Nephron (organoid): Measurements from ENCODE around the gene KRTAP13-2.
A peak's percentile ranks its signal among the peaks of the same experiment; 100 is the strongest.

ENCODE experiments used
- H3K27ac Mint-ChIP-seq, 3 experiments: 2 replicates each; pipeline ENCODE4 v1.8.0; 2020; ENCODE audit warnings: mixed read lengths in 3 of 3, mild to moderate bottlenecking in 2 of 3, moderate library complexity in 1 of 3
- H3K27me3 Mint-ChIP-seq: 2 replicates; pipeline ENCODE4 v1.8.0; 2021; ENCODE audit warnings: low read depth, mild to moderate bottlenecking, moderate library complexity, mixed read lengths
- H3K36me3 Mint-ChIP-seq: 2 replicates; pipeline ENCODE4 v1.8.0; 2020; ENCODE audit warnings: low read depth, mixed read lengths
- H3K4me1 Mint-ChIP-seq: 2 replicates; pipeline ENCODE4 v1.8.0; 2020; ENCODE audit warnings: mixed read lengths
- H3K4me3 Mint-ChIP-seq, 3 experiments: 2 replicates each; pipeline ENCODE4 v1.8.0; 2020; ENCODE audit warnings: mild to moderate bottlenecking in 3 of 3, mixed read lengths in 3 of 3, moderate library complexity in 2 of 3
- H3K9me3 Mint-ChIP-seq: 2 replicates; pipeline ENCODE4 v1.8.0; 2020; ENCODE audit warnings: mixed read lengths
- CTCF ChIP-seq, 3 experiments: fragments of 200-600 bp; sonication (generic); IDR thresholded peaks; one replicate each; pipeline ENCODE4 v1.5.0; 2021; ENCODE audit warnings: antibody characterized with exemption in 3 of 3; ENCODE audit not compliant: unreplicated experiment in 3 of 3

Gene KRTAP13-2

GRCh38 chr21:30345014-30345413 lies 27.1 kb downstream of the KRTAP13-2 start:
- Mint-ChIP-seq H3K9me3 (peaks cover 5% of the 10 kb centered on the region), H3K27ac (no peak overlapping the region), H3K4me1 (no peaks in the 10 kb centered on the region), H3K27me3 (no peaks in the 10 kb centered on the region), H3K36me3 (no peaks in the 10 kb centered on the region), H3K4me3 (no peak overlapping the region)
- TF ChIP-seq CTCF (IDR thresholded peaks at IDR 0.05; ENCODE audit: unreplicated experiment in 3 of 3): no peak

GRCh38 chr21:30340714-30341573 lies 31.1 kb downstream of the KRTAP13-2 start:
- Mint-ChIP-seq H3K27ac (no peak overlapping the region), H3K4me3 (no peak overlapping the region), H3K36me3 (no peaks in the 10 kb centered on the region), H3K27me3 (no peaks in the 10 kb centered on the region), H3K9me3 (peaks cover 3% of the 10 kb centered on the region), H3K4me1 (no peaks in the 10 kb centered on the region)
- TF ChIP-seq CTCF (IDR thresholded peaks at IDR 0.05; ENCODE audit: unreplicated experiment in 3 of 3): peak; percentile 95 to 98 (median 96)

- Mint-ChIP-seq H3K27ac (no peak overlapping the region), H3K9me3 (no peaks in the 10 kb centered on the region), H3K4me3 (no peak overlapping the region), H3K27me3 (no peaks in the 10 kb centered on the region), H3K36me3 (no peaks in the 10 kb centered on the region), H3K4me1 (no peaks in the 10 kb centered on the region)
- TF ChIP-seq CTCF (IDR thresholded peaks at IDR 0.05; ENCODE audit: unreplicated experiment in 3 of 3): no peak
These were observed 33.4 kb downstream of the KRTAP13-2 start for GRCh38 chr21:30338717-30339116.

GRCh38 chr21:30337772-30338171 lies 34.3 kb downstream of the KRTAP13-2 start:
- Mint-ChIP-seq H3K36me3 (no peaks in the 10 kb centered on the region), H3K27me3 (no peaks in the 10 kb centered on the region), H3K4me3 (no peak overlapping the region), H3K27ac (no peak overlapping the region), H3K4me1 (no peaks in the 10 kb centered on the region), H3K9me3 (no peaks in the 10 kb centered on the region)
- TF ChIP-seq CTCF (IDR thresholded peaks at IDR 0.05; ENCODE audit: unreplicated experiment in 3 of 3): no peak

- Mint-ChIP-seq H3K27ac (no peak within 1 kb of the TSS), H3K4me3 (no peak within 1 kb of the TSS), H3K9me3 (no peaks in the 10 kb centered on the region), H3K4me1 (no peaks in the 10 kb centered on the region), H3K27me3 (no peaks in the 10 kb centered on the region), H3K36me3 (no peaks in the 10 kb centered on the region)
- no peak for TF ChIP-seq CTCF (IDR thresholded peaks at IDR 0.05; ENCODE audit: unreplicated experiment in 3 of 3)
These were observed 34.8 kb downstream of the KRTAP13-2 start, which contains the start of gene KRTAP27-1 for GRCh38 chr21:30337276-30337744. Gene KRTAP27-1, minus strand, starts transcription at chr21:30337694. Its CDS starts 26 bp downstream, at chr21:30337668.

- TF ChIP-seq CTCF (IDR thresholded peaks at IDR 0.05; ENCODE audit: unreplicated experiment in 3 of 3): no peak
- Mint-ChIP-seq H3K27me3 (no peaks in the 10 kb centered on the region), H3K27ac (no peak overlapping the region), H3K4me3 (no peak overlapping the region), H3K9me3 (no peaks in the 10 kb centered on the region), H3K4me1 (no peaks in the 10 kb centered on the region), H3K36me3 (no peaks in the 10 kb centered on the region)
These were observed 35.5 kb downstream of the KRTAP13-2 start for GRCh38 chr21:30336596-30336995.
